ENCODE results near the gene RNF133.

Gene RNF133

GRCh38 chr7:122727759-122728158 is 28.8 kb upstream of the RNF133 start:
- in situ Hi-C loops (cut with HindIII; ENCODE audit: low sequenced_read_pairs): no loop called here

GRCh38 chr7:122727354-122727753 is 28.4 kb upstream of the RNF133 start:
- no peak for DNase-seq (ENCODE audit: low read depth)
- in situ Hi-C loops (cut with HindIII; ENCODE audit: low sequenced_read_pairs): no loop called here
- no peak overlapping the region for H3K4me3 ChIP-seq (ENCODE audit: low read depth, low read length)
- TF ChIP-seq CTCF (IDR thresholded peaks at IDR 0.05; ENCODE audit: low read depth, low read length, missing control alignments): no peak

More at GRCh38 chr7:122727759-122728158, 28.8 kb upstream of the RNF133 start:
- H3K4me3 ChIP-seq (ENCODE audit: low read depth, low read length): no peak overlapping the region
- no peak for DNase-seq (ENCODE audit: low read depth)
- TF ChIP-seq CTCF (IDR thresholded peaks at IDR 0.05; ENCODE audit: low read depth, low read length, missing control alignments): no peak

GRCh38 chr7:122726881-122727280 is 28.0 kb upstream of the RNF133 start:
- no peak for DNase-seq (ENCODE audit: low read depth)
- in situ Hi-C loops (cut with HindIII; ENCODE audit: low sequenced_read_pairs): no loop called here
- H3K4me3 ChIP-seq (ENCODE audit: low read depth, low read length): no peak overlapping the region
- TF ChIP-seq CTCF (IDR thresholded peaks at IDR 0.05; ENCODE audit: low read depth, low read length, missing control alignments): no peak

GRCh38 chr7:122724366-122724765 is 25.4 kb upstream of the RNF133 start:
- no peak overlapping the region for H3K4me3 ChIP-seq (ENCODE audit: low read depth, low read length)
- in situ Hi-C loops (cut with HindIII; ENCODE audit: low sequenced_read_pairs): no loop called here
- TF ChIP-seq CTCF (IDR thresholded peaks at IDR 0.05; ENCODE audit: low read depth, low read length, missing control alignments): no peak
- no peak for DNase-seq (ENCODE audit: low read depth)

- in situ Hi-C loops (cut with HindIII; ENCODE audit: low sequenced_read_pairs): no loop called here
- no peak for DNase-seq (ENCODE audit: low read depth)
- H3K4me3 ChIP-seq (ENCODE audit: low read depth, low read length): no peak overlapping the region
- no peak for TF ChIP-seq CTCF (IDR thresholded peaks at IDR 0.05; ENCODE audit: low read depth, low read length, missing control alignments)
Observed at GRCh38 chr7:122719010-122719578, 20.2 kb upstream of the RNF133 start.

- no peak for TF ChIP-seq CTCF (IDR thresholded peaks at IDR 0.05; ENCODE audit: low read depth, low read length, missing control alignments)
- in situ Hi-C loops (cut with HindIII; ENCODE audit: low sequenced_read_pairs): no loop called here
- DNase-seq (ENCODE audit: low read depth): no peak
Observed at GRCh38 chr7:122717356-122718089, 18.6 kb upstream of the RNF133 start.

More at GRCh38 chr7:122717356-122718089, 18.6 kb upstream of the RNF133 start:
- no peak overlapping the region for H3K4me3 ChIP-seq (ENCODE audit: low read depth, low read length)
